ENCODE measurements around the gene SMARCAD1. TPM values are rescaled to one million over a fixed set of nuclear protein-coding genes. Genes with fewer than 3 reads are reported as not detected.

The SMARCAD1 gene
- total RNA-seq (2022; extraction: Qiagen RNA extraction; ENCODE audit: low read depth), result 11.0 to 14.0 TPM (median 13.1 TPM) in 5 replicates

GRCh38 chr4:94207469-94208224 lies at the start of gene SMARCAD1:
Gene SMARCAD1 (plus strand): TSS chr4:94207865. CDS start chr4:94208395, 530 bp downstream.

Other genes starting within 250 kb of the SMARCAD1 start
- gene HPGDS, start 135.0 kb downstream of the SMARCAD1 start, total RNA-seq (2022; extraction: Qiagen RNA extraction; ENCODE audit: low read depth), result not detected in 5 replicates
- 29.9 to 45.5 TPM (median 40.8 TPM) in 5 replicates for gene PDLIM5, start 244.1 kb downstream of the SMARCAD1 start, total RNA-seq (2022; extraction: Qiagen RNA extraction; ENCODE audit: low read depth)

All from A549 treated with CpdA at 1 μM for 4 hours (cell line).